Activated naive CD4-positive, alpha-beta T cell treated with anti-CD3 and anti-CD28 coated beads, Interleukin-2, amount 50 U/mL, for 24 hours (primary cell): ENCODE measurements around the gene SBF1.
"Not testable (repeated sequence)": the region's sequence is repeated elsewhere in the genome, so short reads cannot be mapped to it uniquely, and the experiment has no call there.

Source experiments
- H3K27ac Mint-ChIP-seq: one replicate; pipeline ENCODE4 v1.8.0; 2021; ENCODE audit warnings: mild to moderate bottlenecking, mixed read lengths
- H3K27me3 Mint-ChIP-seq: one replicate; pipeline ENCODE4 v1.8.0; 2021; ENCODE audit warnings: mixed read lengths
- H3K36me3 Mint-ChIP-seq: one replicate; pipeline ENCODE4 v1.8.0; 2021; ENCODE audit warnings: mixed read lengths
- H3K4me1 Mint-ChIP-seq: one replicate; pipeline ENCODE4 v1.8.0; 2021; ENCODE audit warnings: mixed read lengths
- H3K4me3 Mint-ChIP-seq: one replicate; pipeline ENCODE4 v1.8.0; 2021; ENCODE audit warnings: mild to moderate bottlenecking, mixed read lengths
- H3K9me3 Mint-ChIP-seq: one replicate; pipeline ENCODE4 v1.8.0; 2021; ENCODE audit warnings: mixed read lengths

Gene SBF1

GRCh38 chr22:50474710-50475651 lies at the start of gene SBF1:
Gene SBF1 (minus strand): TSS chr22:50475035. CDS start chr22:50474840, 195 bp downstream.
- no peaks in the 10 kb centered on the region for H3K27me3 Mint-ChIP-seq
- H3K4me3 Mint-ChIP-seq = peak within 1 kb of the TSS; percentile 92
- peak within 1 kb of the TSS; percentile 95 for H3K27ac Mint-ChIP-seq
- peaks cover 47% of the 10 kb centered on the region for H3K4me1 Mint-ChIP-seq
- H3K9me3 Mint-ChIP-seq = no peaks in the 10 kb centered on the region
- H3K36me3 Mint-ChIP-seq = peaks cover 2% of the 10 kb centered on the region

GRCh38 chr22:50523806-50524675 lies 49.2 kb upstream of the SBF1 start:
- peaks cover 28% of the 10 kb centered on the region for H3K4me1 Mint-ChIP-seq
- H3K9me3 Mint-ChIP-seq = no peaks in the 10 kb centered on the region
- H3K36me3 Mint-ChIP-seq = peaks cover 5% of the 10 kb centered on the region
- peak overlapping the region; percentile 97 for H3K4me3 Mint-ChIP-seq
- peak overlapping the region; percentile 79 for H3K27ac Mint-ChIP-seq
- no peaks in the 10 kb centered on the region for H3K27me3 Mint-ChIP-seq

GRCh38 chr22:50523458-50523805 lies 48.6 kb upstream of the SBF1 start:
- Mint-ChIP-seq H3K9me3 (no peaks in the 10 kb centered on the region), H3K27me3 (no peaks in the 10 kb centered on the region), H3K4me1 (peaks cover 26% of the 10 kb centered on the region), H3K27ac (peak overlapping the region; percentile 55), H3K4me3 (peak overlapping the region; percentile 36), H3K36me3 (peaks cover 5% of the 10 kb centered on the region)

GRCh38 chr22:50522806-50523438 lies 48.1 kb upstream of the SBF1 start:
- Mint-ChIP-seq H3K4me3 (peak overlapping the region; percentile 36), H3K27ac (peak overlapping the region; percentile 55), H3K27me3 (no peaks in the 10 kb centered on the region), H3K4me1 (peaks cover 21% of the 10 kb centered on the region), H3K9me3 (no peaks in the 10 kb centered on the region), H3K36me3 (peaks cover 5% of the 10 kb centered on the region)

- H3K36me3 Mint-ChIP-seq = peaks cover 5% of the 10 kb centered on the region
- no peaks in the 10 kb centered on the region for H3K27me3 Mint-ChIP-seq
- peaks cover 15% of the 10 kb centered on the region for H3K4me1 Mint-ChIP-seq
Observed at GRCh38 chr22:50522208-50522805, 47.5 kb upstream of the SBF1 start.

GRCh38 chr22:50521710-50522109 lies 46.9 kb upstream of the SBF1 start:
- H3K4me3 Mint-ChIP-seq = no peak overlapping the region
- no peaks in the 10 kb centered on the region for H3K9me3 Mint-ChIP-seq
- peaks cover 5% of the 10 kb centered on the region for H3K36me3 Mint-ChIP-seq
- no peaks in the 10 kb centered on the region for H3K27me3 Mint-ChIP-seq
- peaks cover 9% of the 10 kb centered on the region for H3K4me1 Mint-ChIP-seq
- no peak overlapping the region for H3K27ac Mint-ChIP-seq

More at GRCh38 chr22:50522208-50522805, 47.5 kb upstream of the SBF1 start:
- H3K27ac Mint-ChIP-seq = no peak overlapping the region
- no peaks in the 10 kb centered on the region for H3K9me3 Mint-ChIP-seq
- H3K4me3 Mint-ChIP-seq = no peak overlapping the region

GRCh38 chr22:50520826-50521453 lies 46.1 kb upstream of the SBF1 start:
- no peak overlapping the region for H3K4me3 Mint-ChIP-seq
- no peaks in the 10 kb centered on the region for H3K27me3 Mint-ChIP-seq
- H3K36me3 Mint-ChIP-seq = peaks cover 5% of the 10 kb centered on the region
- H3K27ac Mint-ChIP-seq = no peak overlapping the region
- H3K9me3 Mint-ChIP-seq = no peaks in the 10 kb centered on the region
- peaks cover 9% of the 10 kb centered on the region for H3K4me1 Mint-ChIP-seq

GRCh38 chr22:50520184-50520583 lies 45.3 kb upstream of the SBF1 start:
- H3K9me3 Mint-ChIP-seq = not testable (repeated sequence)

GRCh38 chr22:50519151-50519550 lies 44.3 kb upstream of the SBF1 start:
- peaks cover 16% of the 10 kb centered on the region for H3K4me1 Mint-ChIP-seq
- no peak overlapping the region for H3K4me3 Mint-ChIP-seq
- H3K27me3 Mint-ChIP-seq = no peaks in the 10 kb centered on the region
- no peak overlapping the region for H3K27ac Mint-ChIP-seq
- no peaks in the 10 kb centered on the region for H3K9me3 Mint-ChIP-seq
- H3K36me3 Mint-ChIP-seq = no peaks in the 10 kb centered on the region

More at GRCh38 chr22:50520184-50520583, 45.3 kb upstream of the SBF1 start:
- H3K36me3 Mint-ChIP-seq, H3K4me3 Mint-ChIP-seq, H3K27ac Mint-ChIP-seq, H3K27me3 Mint-ChIP-seq: not testable (repeated sequence)
- peaks cover 14% of the 10 kb centered on the region for H3K4me1 Mint-ChIP-seq

- no peaks in the 10 kb centered on the region for H3K36me3 Mint-ChIP-seq
Observed at GRCh38 chr22:50518606-50519005, 43.8 kb upstream of the SBF1 start.

GRCh38 chr22:50517495-50518260 lies 42.8 kb upstream of the SBF1 start:
- Mint-ChIP-seq H3K9me3 (no peaks in the 10 kb centered on the region), H3K36me3 (no peaks in the 10 kb centered on the region), H3K4me3 (no peak overlapping the region), H3K27me3 (no peaks in the 10 kb centered on the region), H3K27ac (no peak overlapping the region), H3K4me1 (peaks cover 17% of the 10 kb centered on the region)

More at GRCh38 chr22:50518606-50519005, 43.8 kb upstream of the SBF1 start:
- no peak overlapping the region for H3K27ac Mint-ChIP-seq
- no peaks in the 10 kb centered on the region for H3K27me3 Mint-ChIP-seq
- no peak overlapping the region for H3K4me3 Mint-ChIP-seq
- peaks cover 16% of the 10 kb centered on the region for H3K4me1 Mint-ChIP-seq
- no peaks in the 10 kb centered on the region for H3K9me3 Mint-ChIP-seq

GRCh38 chr22:50516891-50517290 lies 42.1 kb upstream of the SBF1 start:
- H3K4me3 Mint-ChIP-seq = no peak overlapping the region
- H3K4me1 Mint-ChIP-seq = peaks cover 23% of the 10 kb centered on the region
- no peaks in the 10 kb centered on the region for H3K36me3 Mint-ChIP-seq
- no peak overlapping the region for H3K27ac Mint-ChIP-seq
- no peaks in the 10 kb centered on the region for H3K9me3 Mint-ChIP-seq
- no peaks in the 10 kb centered on the region for H3K27me3 Mint-ChIP-seq

GRCh38 chr22:50516068-50516467 lies 41.2 kb upstream of the SBF1 start:
- Mint-ChIP-seq H3K4me3 (no peak overlapping the region), H3K36me3 (no peaks in the 10 kb centered on the region), H3K9me3 (no peaks in the 10 kb centered on the region), H3K4me1 (peaks cover 23% of the 10 kb centered on the region), H3K27ac (no peak overlapping the region), H3K27me3 (no peaks in the 10 kb centered on the region)

GRCh38 chr22:50513175-50513574 lies 38.3 kb upstream of the SBF1 start:
- Mint-ChIP-seq H3K36me3 (no peaks in the 10 kb centered on the region), H3K4me3 (no peak overlapping the region), H3K27me3 (no peaks in the 10 kb centered on the region)

More at GRCh38 chr22:50513175-50513574, 38.3 kb upstream of the SBF1 start:
- Mint-ChIP-seq H3K4me1 (peaks cover 36% of the 10 kb centered on the region), H3K27ac (no peak overlapping the region), H3K9me3 (no peaks in the 10 kb centered on the region)
